GM06990 (cell line): ENCODE data around the gene PLCG1.

Experiments used
- DNase-seq: peaks from one replicate; pipeline ENCODE4 v3.0.0-alpha.2; 2011; ENCODE audit not compliant: insufficient read length; ENCODE audit errors: extremely low read depth
- H3K27me3 ChIP-seq: replicated peaks from 2 replicates; pipeline ENCODE4 v1.6.0; 2011; ENCODE audit warnings: low read length; ENCODE audit not compliant: control insufficient read depth, insufficient read depth
- H3K36me3 ChIP-seq: 2 replicates; pipeline ENCODE4 v1.5.1; 2011; ENCODE audit warnings: low read length; ENCODE audit not compliant: control insufficient read depth, insufficient read depth
- H3K4me3 ChIP-seq: replicated peaks from 2 replicates; pipeline ENCODE4 v1.5.1; 2011; ENCODE audit warnings: low read depth, mild to moderate bottlenecking, control low read depth, low read length
- TF ChIP-seq, protein P1 (sequence below): IDR thresholded peaks from 2 replicates; pipeline ENCODE4 v1.5.1; 2011; ENCODE audit warnings: low read length, control low read depth, mild to moderate bottlenecking, inconsistent platforms; ENCODE audit not compliant: insufficient read depth, poor library complexity, severe bottlenecking

Gene PLCG1

DNA sequence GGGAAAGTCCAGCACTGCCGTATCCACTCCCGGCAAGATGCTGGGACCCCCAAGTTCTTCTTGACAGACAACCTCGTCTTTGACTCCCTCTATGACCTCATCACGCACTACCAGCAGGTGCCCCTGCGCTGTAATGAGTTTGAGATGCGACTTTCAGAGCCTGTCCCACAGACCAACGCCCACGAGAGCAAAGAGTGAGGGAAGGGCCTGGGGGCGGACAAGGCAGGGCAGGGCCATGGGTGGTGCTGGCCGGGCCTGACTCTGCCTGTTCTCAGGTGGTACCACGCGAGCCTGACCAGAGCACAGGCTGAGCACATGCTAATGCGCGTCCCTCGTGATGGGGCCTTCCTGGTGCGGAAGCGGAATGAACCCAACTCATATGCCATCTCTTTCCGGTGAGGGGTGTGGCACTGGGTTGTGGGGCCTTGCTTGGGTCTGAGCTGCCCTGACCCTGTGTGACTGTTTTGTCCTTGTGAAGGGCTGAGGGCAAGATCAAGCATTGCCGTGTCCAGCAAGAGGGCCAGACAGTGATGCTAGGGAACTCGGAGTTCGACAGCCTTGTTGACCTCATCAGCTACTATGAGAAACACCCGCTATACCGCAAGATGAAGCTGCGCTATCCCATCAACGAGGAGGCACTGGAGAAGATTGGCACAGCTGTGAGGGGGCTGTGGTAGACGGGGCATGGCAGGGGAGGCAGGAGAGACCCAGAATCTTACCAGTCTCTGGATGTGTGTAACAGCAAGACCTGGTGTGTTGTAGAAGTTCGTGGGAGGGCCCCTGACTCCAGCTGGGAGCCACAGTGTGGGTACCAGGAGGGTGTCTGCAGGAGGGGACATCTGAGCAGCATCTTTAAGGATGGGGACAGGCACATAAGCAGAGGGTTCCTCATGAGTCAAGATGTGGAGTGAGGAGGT is 29.1 kb downstream of the PLCG1 start:
- no peak for DNase-seq
- H3K36me3 ChIP-seq, result peaks cover 70% of the 10 kb centered on the region
- no peak overlapping the region for H3K4me3 ChIP-seq
- TF ChIP-seq, protein P1, sequence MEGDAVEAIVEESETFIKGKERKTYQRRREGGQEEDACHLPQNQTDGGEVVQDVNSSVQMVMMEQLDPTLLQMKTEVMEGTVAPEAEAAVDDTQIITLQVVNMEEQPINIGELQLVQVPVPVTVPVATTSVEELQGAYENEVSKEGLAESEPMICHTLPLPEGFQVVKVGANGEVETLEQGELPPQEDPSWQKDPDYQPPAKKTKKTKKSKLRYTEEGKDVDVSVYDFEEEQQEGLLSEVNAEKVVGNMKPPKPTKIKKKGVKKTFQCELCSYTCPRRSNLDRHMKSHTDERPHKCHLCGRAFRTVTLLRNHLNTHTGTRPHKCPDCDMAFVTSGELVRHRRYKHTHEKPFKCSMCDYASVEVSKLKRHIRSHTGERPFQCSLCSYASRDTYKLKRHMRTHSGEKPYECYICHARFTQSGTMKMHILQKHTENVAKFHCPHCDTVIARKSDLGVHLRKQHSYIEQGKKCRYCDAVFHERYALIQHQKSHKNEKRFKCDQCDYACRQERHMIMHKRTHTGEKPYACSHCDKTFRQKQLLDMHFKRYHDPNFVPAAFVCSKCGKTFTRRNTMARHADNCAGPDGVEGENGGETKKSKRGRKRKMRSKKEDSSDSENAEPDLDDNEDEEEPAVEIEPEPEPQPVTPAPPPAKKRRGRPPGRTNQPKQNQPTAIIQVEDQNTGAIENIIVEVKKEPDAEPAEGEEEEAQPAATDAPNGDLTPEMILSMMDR, result no peak
- H3K27me3 ChIP-seq, result no peaks in the 10 kb centered on the region

DNA sequence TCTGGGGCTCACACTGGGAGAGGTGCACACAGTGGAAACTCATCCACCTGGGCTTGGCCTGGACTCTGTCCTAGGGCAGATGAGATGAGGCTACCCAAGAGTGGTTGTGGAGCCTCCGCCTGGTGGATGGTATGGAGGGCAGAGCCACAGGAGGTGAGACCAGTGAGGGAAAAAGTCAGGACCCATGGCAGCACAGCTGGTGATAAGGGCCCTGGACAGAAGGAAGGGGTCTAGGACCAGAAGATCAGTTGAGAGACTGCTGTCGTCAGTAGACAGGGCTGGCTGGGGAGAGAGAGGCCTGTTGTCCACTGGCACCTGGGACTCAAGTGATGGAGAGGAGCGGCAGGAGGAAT is 29.8 kb downstream of the PLCG1 start:
- TF ChIP-seq, protein P1, result no peak
- H3K4me3 ChIP-seq, result no peak overlapping the region
- no peak for DNase-seq
- H3K27me3 ChIP-seq, result no peaks in the 10 kb centered on the region
- peaks cover 72% of the 10 kb centered on the region for H3K36me3 ChIP-seq

DNA sequence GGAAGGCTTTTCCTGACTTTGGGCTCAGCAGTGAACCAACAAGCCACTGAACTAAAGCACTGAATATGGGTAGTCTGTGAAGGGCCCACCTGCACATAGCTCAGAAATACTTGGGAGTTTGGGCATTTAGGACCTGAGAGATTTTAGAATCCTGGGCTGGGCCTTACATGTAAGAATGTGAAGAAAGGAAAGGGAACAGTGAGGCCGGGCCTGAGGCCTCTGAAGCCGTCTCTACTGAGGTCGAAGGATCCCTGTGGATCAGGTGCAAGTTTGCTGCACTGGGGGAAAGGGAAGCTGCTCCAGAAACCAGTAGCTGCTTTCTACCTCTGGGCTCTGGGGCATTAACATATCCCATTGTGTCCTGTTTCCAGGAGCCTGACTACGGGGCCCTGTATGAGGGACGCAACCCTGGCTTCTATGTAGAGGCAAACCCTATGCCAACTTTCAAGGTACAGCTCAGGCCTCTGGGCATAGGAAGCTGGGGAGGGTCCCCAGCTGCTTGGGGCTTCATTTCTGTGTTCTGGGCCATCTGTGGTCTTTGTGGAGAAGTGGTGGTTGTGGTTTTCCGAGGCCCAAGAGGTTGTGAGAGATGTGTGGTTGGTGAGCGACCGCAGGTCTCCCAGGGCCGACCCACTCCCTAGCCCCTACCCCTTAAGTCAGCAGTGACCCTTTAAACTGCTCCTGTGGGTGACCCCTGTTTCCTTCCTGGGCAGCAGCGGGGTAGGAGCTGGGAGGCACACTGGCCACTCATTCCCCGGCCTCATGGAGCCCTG is 30.3 kb downstream of the PLCG1 start:
- TF ChIP-seq, protein P1, result no peak
- Histone ChIP-seq H3K27me3 (no peaks in the 10 kb centered on the region), H3K36me3 (peaks cover 69% of the 10 kb centered on the region), H3K4me3 (no peak overlapping the region)
- peak; percentile 43 for DNase-seq

DNA sequence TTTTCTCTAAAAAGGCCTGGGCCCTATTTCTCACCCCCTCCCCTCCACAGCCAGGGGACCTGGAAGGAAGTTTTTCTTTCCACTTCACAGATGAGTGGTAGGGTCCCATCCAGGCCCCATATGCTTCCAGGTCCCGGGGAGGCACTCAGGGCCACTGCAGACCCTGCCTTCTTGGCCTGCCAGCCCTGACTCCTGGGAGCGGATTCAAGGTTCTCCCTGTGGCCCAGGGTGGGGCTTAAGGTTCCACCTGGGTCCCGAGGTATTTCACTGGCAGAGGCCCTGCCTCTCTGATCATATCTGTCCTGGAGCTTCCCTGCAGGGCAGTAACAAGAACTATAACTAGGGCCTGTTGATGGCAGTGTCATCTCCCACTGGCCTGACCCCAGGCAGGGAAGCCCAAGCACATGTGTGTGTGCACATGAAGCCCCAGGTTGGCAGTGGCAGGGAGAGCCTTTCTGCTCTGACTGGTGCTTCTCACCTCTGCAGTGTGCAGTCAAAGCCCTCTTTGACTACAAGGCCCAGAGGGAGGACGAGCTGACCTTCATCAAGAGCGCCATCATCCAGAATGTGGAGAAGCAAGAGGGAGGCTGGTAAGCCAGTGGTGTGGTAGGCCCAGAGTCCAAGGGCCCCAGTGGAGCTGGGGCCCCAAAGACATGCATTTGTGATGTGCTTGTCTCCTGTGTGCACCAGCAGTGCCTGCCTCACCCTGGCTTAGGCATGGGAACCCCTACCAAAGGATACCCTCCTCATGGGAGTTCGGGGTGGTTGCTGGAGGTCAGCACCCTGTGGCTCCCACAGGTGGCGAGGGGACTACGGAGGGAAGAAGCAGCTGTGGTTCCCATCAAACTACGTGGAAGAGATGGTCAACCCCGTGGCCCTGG is 31.2 kb downstream of the PLCG1 start:
- no peak for DNase-seq
- H3K36me3 ChIP-seq, result peaks cover 65% of the 10 kb centered on the region
- H3K27me3 ChIP-seq, result no peaks in the 10 kb centered on the region
- TF ChIP-seq, protein P1, result no peak
- no peak overlapping the region for H3K4me3 ChIP-seq

DNA sequence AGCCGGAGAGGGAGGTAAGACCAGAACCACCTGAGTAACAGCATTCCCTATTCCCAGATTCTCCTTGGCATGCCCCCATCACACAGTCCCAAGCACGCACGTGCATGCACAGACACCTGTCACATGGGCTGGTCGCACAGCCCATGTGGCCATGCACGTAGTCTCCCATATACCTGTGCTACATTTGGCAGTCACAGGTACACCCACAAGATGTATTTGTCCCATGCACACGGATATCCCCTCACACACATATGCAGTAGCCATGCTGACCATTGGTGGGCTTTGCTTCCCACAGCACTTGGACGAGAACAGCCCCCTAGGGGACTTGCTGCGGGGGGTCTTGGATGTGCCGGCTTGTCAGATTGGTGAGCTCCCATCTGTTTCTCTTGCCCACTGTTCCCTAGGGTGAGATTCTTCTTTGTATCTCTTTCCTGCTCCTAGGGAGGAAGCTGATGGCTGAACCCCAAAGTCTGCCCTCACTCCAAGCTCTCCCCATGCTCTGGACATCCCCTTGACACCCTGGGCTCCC is 31.9 kb downstream of the PLCG1 start:
- H3K27me3 ChIP-seq, result no peaks in the 10 kb centered on the region
- no peak overlapping the region for H3K4me3 ChIP-seq
- TF ChIP-seq, protein P1, result no peak
- DNase-seq, result no peak
- H3K36me3 ChIP-seq, result peaks cover 61% of the 10 kb centered on the region
